Esophagus squamous epithelium (tissue), 5 donors: Measurements from ENCODE around the gene STPG1. TPM values are rescaled to one million over a fixed set of nuclear protein-coding genes. Genes with fewer than 3 reads are reported as not detected.

Experiments used
- DNase-seq: peaks from one replicate; lab custom pipeline; 2025; lab: John Stamatoyannopoulos, UW
- H3K27ac ChIP-seq, 4 donors: fragments of 200-600 bp; sonication (generic); one replicate each; pipeline ENCODE4 v1.5.1; 2016 to 2019; ENCODE audit warnings: mild to moderate bottlenecking in 1 of 4
- H3K27me3 ChIP-seq, 4 donors: fragments of 200-600 bp; sonication (generic); 1 replicate in 3 of 4; 2 replicates in 1 of 4; pipeline versions ENCODE4 v1.5.1 to v1.6.0; 2017 to 2021; ENCODE audit warnings: antibody characterized with exemption in 1 of 4
- H3K36me3 ChIP-seq, 3 donors: fragments of 200-600 bp; sonication (generic); one replicate each; pipeline ENCODE4 v1.5.1; 2016 to 2019
- H3K4me1 ChIP-seq, 3 donors: fragments of 200-600 bp; sonication (generic); one replicate each; pipeline ENCODE4 v1.5.1; 2017 to 2019
- H3K4me3 ChIP-seq, 4 donors: fragments of 200-600 bp; sonication (generic); 1 replicate in 3 of 4; 2 replicates in 1 of 4; pipeline ENCODE4 v1.5.1; 2016 to 2019; ENCODE audit warnings: mild to moderate bottlenecking in 2 of 4, moderate library complexity in 1 of 4
- H3K9me3 ChIP-seq, 3 donors: fragments of 200-600 bp; sonication (generic); one replicate each; pipeline ENCODE4 v1.5.1; 2016 to 2019
- CTCF ChIP-seq, 6 experiments: fragments of 450-650 bp in 4 of 6; fragments of 200-600 bp in 2 of 6; sonication (generic) in 2 of 6; IDR thresholded peaks; one replicate each; pipeline ENCODE4 v1.5.1; 2016 to 2019; ENCODE audit warnings: antibody characterized with exemption in 6 of 6, mild to moderate bottlenecking in 4 of 6, moderate library complexity in 4 of 6
- POLR2A ChIP-seq, 4 donors: fragments of 450-650 bp; IDR thresholded peaks; one replicate each; pipeline ENCODE4 v1.6.1; 2017; ENCODE audit warnings: antibody characterized with exemption in 4 of 4, mild to moderate bottlenecking in 4 of 4, moderate library complexity in 3 of 4
- WGBS, 2 donors: methylation state at CpG; one replicate each; pipeline ENCODE4 v1.1.5; 2018; 5-methylcytosine and 5-hydroxymethylcytosine counted together
- intact Hi-C: fragments of 100-400 bp; cut with DNase I; formaldehyde crosslinking; loops from one replicate; pipeline ENCODE4 v1.15.0; 2022
- total RNA-seq, 4 donors: library from RNA; depleted of rRNA; stranded (reverse); fragments of >200 nt; gene quantifications; one replicate each; pipeline ENCODE4 v1.1.0, GENCODE V29; 2016
- donor health status: DM: yes; HTN: yes; CAD: no.

Gene STPG1
- total RNA-seq, 4 donors from 2014 or later, result 2.6 to 6.9 (median 5.6) TPM

GRCh38 chr1:24329331-24329730 lies 84.3 kb downstream of the STPG1 start:
- WGBS, 2 donors, result 90 to 92% methylated on average over 9 of the region's 9 CpGs
- peaks cover 0 to 68% (median 0%) of the 10 kb centered on the region in 3 donors for H3K36me3 ChIP-seq
- H3K4me1 ChIP-seq, result peaks cover 0 to 24% (median 0%) of the 10 kb centered on the region in 3 donors
- H3K4me3 ChIP-seq, result no peak overlapping the region
- no peaks in the 10 kb centered on the region for H3K27me3 ChIP-seq
- H3K9me3 ChIP-seq, result no peaks in the 10 kb centered on the region
- H3K27ac ChIP-seq, result peak overlapping the region in 1 of 4 donors; percentile 19
- intact Hi-C loops, result loop anchor here (10.0 kb wide), 1 partner anchor 125 kb away; no protein-coding TSS in a partner anchor
- no peak for DNase-seq
- TF ChIP-seq POLR2A (IDR thresholded peaks at IDR 0.05) (no peak), CTCF (IDR thresholded peaks at IDR 0.05) (no peak)

GRCh38 chr1:24327891-24328290 lies 85.7 kb downstream of the STPG1 start:
- Histone ChIP-seq H3K4me1 (peaks cover 0 to 38% (median 4%) of the 10 kb centered on the region in 3 donors), H3K27me3 (no peaks in the 10 kb centered on the region), H3K36me3 (peaks cover 0 to 53% (median 0%) of the 10 kb centered on the region in 3 donors), H3K9me3 (no peaks in the 10 kb centered on the region), H3K27ac (peak overlapping the region in 1 of 4 donors; percentile 97), H3K4me3 (no peak overlapping the region)
- intact Hi-C loops, result loop anchor here (10.0 kb wide), 1 partner anchor 123 kb away; no protein-coding TSS in a partner anchor
- 58 to 89% methylated on average over 2 of the region's 2 CpGs for WGBS, 2 donors
- DNase-seq, result no peak
- TF ChIP-seq CTCF (IDR thresholded peaks at IDR 0.05), result no peak
- no peak for TF ChIP-seq POLR2A (IDR thresholded peaks at IDR 0.05)

- DNase-seq, result no peak
- Histone ChIP-seq H3K27ac (peak overlapping the region in 2 of 4 donors; percentile 8 to 97), H3K4me1 (peaks cover 0 to 42% (median 4%) of the 10 kb centered on the region in 3 donors), H3K4me3 (no peak overlapping the region), H3K36me3 (peaks cover 0 to 49% (median 0%) of the 10 kb centered on the region in 3 donors), H3K27me3 (no peaks in the 10 kb centered on the region), H3K9me3 (no peaks in the 10 kb centered on the region)
- intact Hi-C loops, result loop anchor here (10.0 kb wide), 1 partner anchor 123 kb away; no protein-coding TSS in a partner anchor
- TF ChIP-seq POLR2A (IDR thresholded peaks at IDR 0.05) (no peak), CTCF (IDR thresholded peaks at IDR 0.05) (no peak)
Observed at GRCh38 chr1:24327486-24327885, 86.1 kb downstream of the STPG1 start.

- 40 to 63% methylated on average over 3 to 5 of the region's 7 CpGs for WGBS, 2 donors
- Histone ChIP-seq H3K9me3 (no peaks in the 10 kb centered on the region), H3K27me3 (peaks cover 0 to 3% (median 0%) of the 10 kb centered on the region in 4 donors), H3K4me1 (peaks cover 9 to 59% (median 13%) of the 10 kb centered on the region in 3 donors), H3K4me3 (no peak overlapping the region), H3K27ac (peak overlapping the region; percentile 64 to 97 (median 94)), H3K36me3 (peaks cover 0 to 32% (median 0%) of the 10 kb centered on the region in 3 donors)
- no peak for TF ChIP-seq POLR2A (IDR thresholded peaks at IDR 0.05)
- DNase-seq, result no peak
- intact Hi-C loops, result loop anchor here (10.0 kb wide), 1 partner anchor 121 kb away; no protein-coding TSS in a partner anchor
Observed at GRCh38 chr1:24325587-24326449, 87.8 kb downstream of the STPG1 start.

GRCh38 chr1:24324903-24325302 lies 88.7 kb downstream of the STPG1 start:
- TF ChIP-seq POLR2A (IDR thresholded peaks at IDR 0.05), result no peak
- intact Hi-C loops, result loop anchor here (5.0 to 10.0 kb wide), 2 partner anchors 57 to 120 kb away; no protein-coding TSS in a partner anchor
- WGBS, 2 donors, result 67 to 70% methylated on average over 2 to 6 of the region's 6 CpGs
- Histone ChIP-seq H3K27me3 (peaks cover 0 to 10% (median 0%) of the 10 kb centered on the region in 4 donors), H3K9me3 (no peaks in the 10 kb centered on the region), H3K4me1 (peaks cover 9 to 68% (median 13%) of the 10 kb centered on the region in 3 donors), H3K27ac (peak overlapping the region; percentile 64 to 97 (median 94)), H3K4me3 (peak overlapping the region in 1 of 4 donors; percentile 68), H3K36me3 (peaks cover 0 to 24% (median 0%) of the 10 kb centered on the region in 3 donors)
- no peak for DNase-seq
